Fibroblast of lung (primary cell): ENCODE results near the gene RFESD. TPM values are rescaled to one million over a fixed set of nuclear protein-coding genes. Genes with fewer than 3 reads are reported as not detected.
A peak's percentile ranks its signal among the peaks of the same experiment; 100 is the strongest.

Source experiments
- DNase-seq, 2 donors: peaks; one replicate each; pipeline versions ENCODE4 v3.0.0 to v3.0.0-alpha.2; 2010; ENCODE audit warnings: low read depth in 2 of 2
- H2AFZ ChIP-seq: 2 replicates; pipeline ENCODE4 v1.5.1; 2012; ENCODE audit warnings: low read length, control low read depth, inconsistent platforms
- H3K27ac ChIP-seq: 2 replicates; pipeline ENCODE4 v1.5.1; 2011; ENCODE audit warnings: low read length, control low read depth; ENCODE audit not compliant: insufficient read depth
- H3K27me3 ChIP-seq: 2 replicates; pipeline ENCODE4 v1.5.1; 2011; ENCODE audit warnings: mild to moderate bottlenecking, low read length; ENCODE audit not compliant: control insufficient read depth, insufficient read depth
- H3K36me3 ChIP-seq: 2 replicates; pipeline ENCODE4 v1.5.1; 2011; ENCODE audit warnings: low read length; ENCODE audit not compliant: control insufficient read depth, insufficient read depth
- H3K4me1 ChIP-seq: 2 replicates; pipeline ENCODE4 v1.5.1; 2011; ENCODE audit warnings: low read length; ENCODE audit not compliant: control insufficient read depth, insufficient read depth; ENCODE audit errors: extremely low read depth
- H3K4me2 ChIP-seq: 2 replicates; pipeline ENCODE4 v1.5.1; 2011; ENCODE audit warnings: low read length, control low read depth; ENCODE audit not compliant: insufficient read depth; ENCODE audit errors: extremely low read depth
- H3K4me3 ChIP-seq, 4 experiments: fragments of 200-600 bp in 1 of 4; sonication (generic) in 1 of 4; replicated peaks in 1 of 4; 2 replicates each; pipeline ENCODE4 v1.5.1; 2011 to 2016; ENCODE audit warnings: low read length in 4 of 4, low read depth in 3 of 4, mild to moderate bottlenecking in 3 of 4, control low read depth in 2 of 4, inconsistent platforms in 1 of 4, mixed read lengths in 1 of 4; ENCODE audit not compliant: insufficient read depth in 1 of 4; ENCODE audit errors: control extremely low read depth in 1 of 4
- H3K79me2 ChIP-seq: 2 replicates; pipeline ENCODE4 v1.5.1; 2012; ENCODE audit warnings: mild to moderate bottlenecking, low read length, inconsistent platforms; ENCODE audit not compliant: control insufficient read depth, insufficient read depth
- H3K9ac ChIP-seq: 2 replicates; pipeline ENCODE4 v1.5.1; 2011; ENCODE audit warnings: mild to moderate bottlenecking, low read length, control low read depth; ENCODE audit not compliant: insufficient read depth
- H3K9me3 ChIP-seq: 2 replicates; pipeline ENCODE4 v1.5.1; 2012; ENCODE audit warnings: low read depth, low read length; ENCODE audit not compliant: control insufficient read depth, insufficient read depth
- H4K20me1 ChIP-seq: 2 replicates; pipeline ENCODE4 v1.5.1; 2011; ENCODE audit warnings: low read length; ENCODE audit not compliant: control insufficient read depth, insufficient read depth; ENCODE audit errors: extremely low read depth
- CTCF ChIP-seq, 2 donors: IDR thresholded peaks in 1 of 2; conservative IDR thresholded peaks in 1 of 2; 1 replicate in 1 of 2; 2 replicates in 1 of 2; pipeline ENCODE4 v1.5.1; 2011 to 2012; ENCODE audit warnings: low read length in 2 of 2, control low read depth in 1 of 2, inconsistent platforms in 1 of 2, low read depth in 1 of 2, mild to moderate bottlenecking in 1 of 2
- EZH2 ChIP-seq: IDR thresholded peaks from 2 replicates; pipeline ENCODE4 v1.5.1; 2012; ENCODE audit warnings: low read length, control low read depth, mild to moderate bottlenecking; ENCODE audit errors: missing control alignments
- polyA plus RNA-seq, 2 donors: library from polyadenylated mRNA; depleted of rRNA in 1 of 2; stranded (reverse) in 1 of 2; unstranded in 1 of 2; fragments of >200 nt; gene quantifications; 2 replicates each; pipeline ENCODE4 v1.2.1, GENCODE V29; 2011 to 2012; ENCODE audit warnings: missing spikeins in 1 of 2
- total RNA-seq: library from RNA; depleted of rRNA; stranded (reverse); fragments of >200 nt; gene quantifications from 2 replicates; pipeline ENCODE4 v1.2.1, GENCODE V29; 2014

The RFESD gene
- total and polyA plus RNA-seq, 2 donors (not counting 1 experiment from before 2014, with no cell fraction given) = 2.7 to 4.8 TPM

GRCh38 chr5:95628933-95629332 is 17.6 kb upstream of the RFESD start:
- H3K4me2 ChIP-seq = no peak overlapping the region
- DNase-seq = no peak
- H3K9ac ChIP-seq = no peak overlapping the region
- no peak for TF ChIP-seq CTCF (conservative IDR thresholded peaks at IDR 0.05 in 1 of 2, IDR thresholded peaks at IDR 0.05 in 1 of 2; ENCODE audit: low read depth in 1 of 2, low read length in 2 of 2)
- TF ChIP-seq EZH2 = no peak
- H3K4me1 ChIP-seq = peaks cover 11% of the 10 kb centered on the region
- H3K27ac ChIP-seq = no peak overlapping the region
- no peaks in the 10 kb centered on the region for H3K27me3 ChIP-seq
- no peaks in the 10 kb centered on the region for H3K9me3 ChIP-seq
- H4K20me1 ChIP-seq = no peaks in the 10 kb centered on the region
- H3K4me3 ChIP-seq = no peak overlapping the region
- no peaks in the 10 kb centered on the region for H3K79me2 ChIP-seq
- no peaks in the 10 kb centered on the region for H3K36me3 ChIP-seq
- no peak overlapping the region for H2AFZ ChIP-seq

GRCh38 chr5:95630394-95630917 is 16.1 kb upstream of the RFESD start:
- H3K9me3 ChIP-seq = no peaks in the 10 kb centered on the region
- no peak overlapping the region for H3K4me3 ChIP-seq
- H3K36me3 ChIP-seq = no peaks in the 10 kb centered on the region
- DNase-seq = no peak
- no peak overlapping the region for H3K27ac ChIP-seq
- H3K9ac ChIP-seq = no peak overlapping the region
- H2AFZ ChIP-seq = no peak overlapping the region
- TF ChIP-seq EZH2 (no peak), CTCF (conservative IDR thresholded peaks at IDR 0.05 in 1 of 2, IDR thresholded peaks at IDR 0.05 in 1 of 2; ENCODE audit: low read depth in 1 of 2, low read length in 2 of 2) (no peak)
- no peaks in the 10 kb centered on the region for H3K79me2 ChIP-seq
- H3K4me1 ChIP-seq = peaks cover 11% of the 10 kb centered on the region
- H3K27me3 ChIP-seq = no peaks in the 10 kb centered on the region
- H3K4me2 ChIP-seq = no peak overlapping the region
- H4K20me1 ChIP-seq = no peaks in the 10 kb centered on the region

- H3K27ac ChIP-seq = no peak overlapping the region
- H4K20me1 ChIP-seq = no peaks in the 10 kb centered on the region
- H2AFZ ChIP-seq = no peak overlapping the region
- no peak overlapping the region for H3K9ac ChIP-seq
- no peaks in the 10 kb centered on the region for H3K79me2 ChIP-seq
- DNase-seq = peak; percentile 81 to 90
- no peak for TF ChIP-seq CTCF (conservative IDR thresholded peaks at IDR 0.05 in 1 of 2, IDR thresholded peaks at IDR 0.05 in 1 of 2; ENCODE audit: low read depth in 1 of 2, low read length in 2 of 2)
- no peak for TF ChIP-seq EZH2
- no peaks in the 10 kb centered on the region for H3K9me3 ChIP-seq
- H3K36me3 ChIP-seq = no peaks in the 10 kb centered on the region
- no peak overlapping the region for H3K4me3 ChIP-seq
- no peaks in the 10 kb centered on the region for H3K27me3 ChIP-seq
- H3K4me1 ChIP-seq = peaks cover 11% of the 10 kb centered on the region
- H3K4me2 ChIP-seq = no peak overlapping the region
Observed at GRCh38 chr5:95631255-95631958, 15.2 kb upstream of the RFESD start.
